Measurements from ENCODE around the gene ATXN7L1.
"Not testable (repeated sequence)": the region's sequence is repeated elsewhere in the genome, so short reads cannot be mapped to it uniquely, and the experiment has no call there.

Gene ATXN7L1

DNA sequence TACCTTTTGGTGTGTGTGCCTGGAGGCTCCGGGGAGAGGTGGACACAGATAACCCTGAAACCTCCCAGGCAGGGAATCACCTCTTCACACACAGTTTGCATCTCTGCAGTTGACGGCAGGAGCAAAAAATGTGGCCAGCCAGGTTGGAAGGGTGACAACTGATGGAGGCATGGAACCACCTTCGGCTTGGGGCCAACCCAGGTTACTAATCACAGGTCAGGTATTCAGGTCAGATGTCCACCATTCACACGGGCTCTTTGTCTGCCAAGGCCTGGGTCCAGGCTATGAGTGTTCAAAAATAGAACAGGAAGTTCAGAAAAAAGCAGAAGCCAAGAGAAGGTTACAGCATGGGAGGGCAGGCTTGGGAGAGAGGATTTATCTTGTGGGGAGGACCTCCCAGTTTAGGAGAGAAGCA lies 157.9 kb downstream of the ATXN7L1 start:
- no peak for FAIRE-seq
- DNase-seq (ENCODE audit: insufficient read length), result no peak
- TF ChIP-seq POLR2AphosphoS5 (IDR thresholded peaks at IDR 0.05; ENCODE audit: low read depth, low read length) (no peak), POLR2A (IDR thresholded peaks at IDR 0.05; ENCODE audit: low read depth, low read length) (no peak), TAF1 (IDR thresholded peaks at IDR 0.05; ENCODE audit: borderline replicate concordance, low read depth, low read length) (no peak)

- no peak for FAIRE-seq
- TF ChIP-seq POLR2AphosphoS5 (IDR thresholded peaks at IDR 0.05; ENCODE audit: low read depth, low read length) (no peak), POLR2A (IDR thresholded peaks at IDR 0.05; ENCODE audit: low read depth, low read length) (no peak), TAF1 (IDR thresholded peaks at IDR 0.05; ENCODE audit: borderline replicate concordance, low read depth, low read length) (no peak)
- DNase-seq (ENCODE audit: insufficient read length), result no peak
Measured at GRCh38 chr7:105715528-105715927, 160.9 kb downstream of the ATXN7L1 start.

GRCh38 chr7:105713488-105714465 lies 162.6 kb downstream of the ATXN7L1 start:
- TF ChIP-seq TAF1 (IDR thresholded peaks at IDR 0.05; ENCODE audit: borderline replicate concordance, low read depth, low read length) (no peak), POLR2A (IDR thresholded peaks at IDR 0.05; ENCODE audit: low read depth, low read length) (no peak), POLR2AphosphoS5 (IDR thresholded peaks at IDR 0.05; ENCODE audit: low read depth, low read length) (no peak)
- DNase-seq (ENCODE audit: insufficient read length), result no peak
- FAIRE-seq, result no peak

- no peak for DNase-seq (ENCODE audit: insufficient read length)
- no peak for FAIRE-seq
Measured at GRCh38 chr7:105712877-105713276, 163.5 kb downstream of the ATXN7L1 start.

GRCh38 chr7:105711726-105712402 lies 164.5 kb downstream of the ATXN7L1 start:
- no peak for FAIRE-seq
- TF ChIP-seq POLR2AphosphoS5 (IDR thresholded peaks at IDR 0.05; ENCODE audit: low read depth, low read length) (no peak), TAF1 (IDR thresholded peaks at IDR 0.05; ENCODE audit: borderline replicate concordance, low read depth, low read length) (no peak), POLR2A (IDR thresholded peaks at IDR 0.05; ENCODE audit: low read depth, low read length) (no peak)
- DNase-seq (ENCODE audit: insufficient read length), result no peak

More at GRCh38 chr7:105712877-105713276, 163.5 kb downstream of the ATXN7L1 start:
- no peak for TF ChIP-seq POLR2A (IDR thresholded peaks at IDR 0.05; ENCODE audit: low read depth, low read length)
- no peak for TF ChIP-seq POLR2AphosphoS5 (IDR thresholded peaks at IDR 0.05; ENCODE audit: low read depth, low read length)
- no peak for TF ChIP-seq TAF1 (IDR thresholded peaks at IDR 0.05; ENCODE audit: borderline replicate concordance, low read depth, low read length)

DNA sequence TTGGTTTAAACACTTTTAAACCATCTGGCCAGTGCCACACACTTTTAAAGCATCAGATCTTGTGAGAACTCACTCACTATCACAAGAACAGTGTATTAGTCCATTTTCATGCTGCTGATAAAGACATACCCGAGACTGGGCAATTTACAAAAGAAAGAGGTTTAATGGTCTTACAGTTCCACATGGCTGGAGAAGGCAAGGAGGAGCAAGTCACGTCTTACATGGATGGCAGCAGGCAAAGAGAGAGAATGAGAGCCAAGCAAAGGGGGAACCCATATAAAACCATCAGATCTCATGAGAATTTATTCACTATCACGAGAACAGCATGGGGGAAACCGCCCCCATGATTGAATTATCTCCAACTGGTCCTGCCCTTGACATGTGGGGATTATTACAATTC lies 165.7 kb downstream of the ATXN7L1 start:
- not testable (repeated sequence) for FAIRE-seq

GRCh38 chr7:105708763-105709080 lies 167.7 kb downstream of the ATXN7L1 start:
- DNase-seq (ENCODE audit: insufficient read length) (no peak), FAIRE-seq (no peak)
- TF ChIP-seq TAF1 (IDR thresholded peaks at IDR 0.05; ENCODE audit: borderline replicate concordance, low read depth, low read length), result no peak
- no peak for TF ChIP-seq POLR2A (IDR thresholded peaks at IDR 0.05; ENCODE audit: low read depth, low read length)
- no peak for TF ChIP-seq POLR2AphosphoS5 (IDR thresholded peaks at IDR 0.05; ENCODE audit: low read depth, low read length)

More for the DNA sequence above, 165.7 kb downstream of the ATXN7L1 start:
- not testable (repeated sequence) for DNase-seq (ENCODE audit: insufficient read length)

GRCh38 chr7:105707967-105708762 lies 168.2 kb downstream of the ATXN7L1 start:
- TF ChIP-seq POLR2A (IDR thresholded peaks at IDR 0.05; ENCODE audit: low read depth, low read length), result no peak
- no peak for DNase-seq (ENCODE audit: insufficient read length)
- FAIRE-seq, result no peak

DNA sequence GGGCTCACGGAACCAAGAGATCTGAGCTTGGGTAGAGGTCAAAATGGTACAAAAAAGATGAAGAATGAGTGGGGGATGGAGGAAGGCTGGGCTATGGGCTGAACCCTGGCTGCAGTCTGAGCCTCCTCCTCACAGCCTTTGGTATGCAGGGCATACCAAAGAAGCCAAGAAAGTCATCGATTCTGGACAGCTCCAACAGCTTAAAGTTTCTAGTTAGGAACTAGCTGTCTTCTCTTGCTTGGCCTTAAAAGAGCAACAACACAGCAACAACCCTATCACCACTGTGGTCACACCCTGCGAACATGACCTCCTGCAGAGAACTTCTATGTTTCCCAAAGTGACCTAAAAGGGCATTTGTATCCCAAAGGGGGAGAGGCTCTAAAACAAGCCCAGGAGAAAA lies 169.0 kb downstream of the ATXN7L1 start:
- no peak for FAIRE-seq
- TF ChIP-seq POLR2AphosphoS5 (IDR thresholded peaks at IDR 0.05; ENCODE audit: low read depth, low read length) (no peak), TAF1 (IDR thresholded peaks at IDR 0.05; ENCODE audit: borderline replicate concordance, low read depth, low read length) (no peak), POLR2A (IDR thresholded peaks at IDR 0.05; ENCODE audit: low read depth, low read length) (no peak)
- DNase-seq (ENCODE audit: insufficient read length), result no peak

DNA sequence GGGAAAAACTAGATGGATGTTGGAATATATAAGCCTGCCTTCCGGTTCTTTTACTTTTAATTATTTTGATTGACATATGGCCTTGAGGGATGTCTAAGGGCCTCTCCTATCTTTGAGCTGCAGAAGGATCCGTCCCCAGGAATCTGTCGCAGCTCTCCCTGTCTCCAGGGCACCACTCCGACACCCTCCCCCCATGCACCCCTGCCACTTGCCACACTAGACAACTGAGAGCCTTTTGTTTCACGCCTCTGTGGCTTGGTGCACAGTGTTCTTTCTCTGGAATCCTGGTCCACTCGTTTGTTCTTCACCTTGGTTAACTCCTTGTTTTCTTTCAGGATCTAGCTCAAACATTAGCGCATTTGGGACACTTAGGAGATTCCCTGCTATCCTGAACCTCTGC lies 171.0 kb downstream of the ATXN7L1 start:
- DNase-seq (ENCODE audit: insufficient read length) (no peak), FAIRE-seq (no peak)
- TF ChIP-seq POLR2A (IDR thresholded peaks at IDR 0.05; ENCODE audit: low read depth, low read length), result no peak
- TF ChIP-seq POLR2AphosphoS5 (IDR thresholded peaks at IDR 0.05; ENCODE audit: low read depth, low read length), result no peak
- no peak for TF ChIP-seq TAF1 (IDR thresholded peaks at IDR 0.05; ENCODE audit: borderline replicate concordance, low read depth, low read length)

DNA sequence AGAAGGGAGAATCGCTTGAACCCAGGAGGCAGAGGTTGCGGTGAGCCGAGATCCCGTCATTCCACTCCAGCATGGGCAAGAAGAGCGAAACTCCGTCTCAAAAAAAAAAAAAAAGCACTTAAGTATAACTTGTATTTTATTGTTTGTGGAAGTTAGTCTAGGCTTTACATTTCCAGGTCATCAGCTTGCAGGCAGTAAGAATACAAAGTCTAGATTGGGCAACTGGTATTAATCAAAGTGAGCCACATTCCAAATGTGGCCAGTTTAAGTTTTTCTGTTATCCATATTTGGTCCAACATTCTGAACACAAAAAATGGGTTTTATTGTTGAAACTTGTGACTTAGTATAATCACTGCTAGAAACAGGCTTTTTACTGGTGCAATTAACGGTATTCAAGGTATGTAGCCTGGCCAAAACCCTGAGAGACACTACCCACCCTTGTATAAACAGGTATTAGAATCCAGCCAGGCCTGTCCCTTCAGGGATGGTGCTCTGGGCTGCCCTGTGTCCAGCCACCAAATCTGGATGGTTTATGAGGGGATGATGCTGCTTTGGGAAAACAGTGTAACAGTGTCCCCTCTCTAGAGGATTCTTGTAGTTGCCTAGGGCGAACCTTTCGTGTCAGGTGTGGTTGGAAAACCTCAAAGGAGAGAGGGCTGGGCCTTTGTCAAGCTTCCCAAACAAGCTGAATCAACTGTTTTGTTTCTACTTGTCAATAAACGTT lies 173.0 kb downstream of the ATXN7L1 start:
- no peak for DNase-seq (ENCODE audit: insufficient read length)
- TF ChIP-seq POLR2A (IDR thresholded peaks at IDR 0.05; ENCODE audit: low read depth, low read length) (no peak), POLR2AphosphoS5 (IDR thresholded peaks at IDR 0.05; ENCODE audit: low read depth, low read length) (no peak), TAF1 (IDR thresholded peaks at IDR 0.05; ENCODE audit: borderline replicate concordance, low read depth, low read length) (no peak)
- FAIRE-seq, result no peak
